Right lung (tissue), 5 donors: ENCODE data around the gene SH3PXD2B. TPM values are rescaled to one million over a fixed set of nuclear protein-coding genes. Genes with fewer than 3 reads are reported as not detected.
"Not testable (repeated sequence)": the region's sequence is repeated elsewhere in the genome, so short reads cannot be mapped to it uniquely, and the experiment has no call there.

ENCODE experiments used
- DNase-seq, 2 donors: peaks; one replicate each; pipeline ENCODE4 v3.0.0-alpha.2; 2013
- polyA plus RNA-seq, 5 donors: library from polyadenylated mRNA; unstranded; fragments of 120-200 nt; gene quantifications; one replicate each; pipeline versions ENCODE4 v1.2.1 to v1.2.3, GENCODE V29; 2013; ENCODE audit warnings: inconsistent platforms in 1 of 5, low replicate concordance in 1 of 5; ENCODE audit not compliant: insufficient read length in 5 of 5, insufficient read depth in 1 of 5

Gene SH3PXD2B
- polyA plus RNA-seq, 5 donors: 32.1 to 43.5 (median 37.5) TPM

DNA sequence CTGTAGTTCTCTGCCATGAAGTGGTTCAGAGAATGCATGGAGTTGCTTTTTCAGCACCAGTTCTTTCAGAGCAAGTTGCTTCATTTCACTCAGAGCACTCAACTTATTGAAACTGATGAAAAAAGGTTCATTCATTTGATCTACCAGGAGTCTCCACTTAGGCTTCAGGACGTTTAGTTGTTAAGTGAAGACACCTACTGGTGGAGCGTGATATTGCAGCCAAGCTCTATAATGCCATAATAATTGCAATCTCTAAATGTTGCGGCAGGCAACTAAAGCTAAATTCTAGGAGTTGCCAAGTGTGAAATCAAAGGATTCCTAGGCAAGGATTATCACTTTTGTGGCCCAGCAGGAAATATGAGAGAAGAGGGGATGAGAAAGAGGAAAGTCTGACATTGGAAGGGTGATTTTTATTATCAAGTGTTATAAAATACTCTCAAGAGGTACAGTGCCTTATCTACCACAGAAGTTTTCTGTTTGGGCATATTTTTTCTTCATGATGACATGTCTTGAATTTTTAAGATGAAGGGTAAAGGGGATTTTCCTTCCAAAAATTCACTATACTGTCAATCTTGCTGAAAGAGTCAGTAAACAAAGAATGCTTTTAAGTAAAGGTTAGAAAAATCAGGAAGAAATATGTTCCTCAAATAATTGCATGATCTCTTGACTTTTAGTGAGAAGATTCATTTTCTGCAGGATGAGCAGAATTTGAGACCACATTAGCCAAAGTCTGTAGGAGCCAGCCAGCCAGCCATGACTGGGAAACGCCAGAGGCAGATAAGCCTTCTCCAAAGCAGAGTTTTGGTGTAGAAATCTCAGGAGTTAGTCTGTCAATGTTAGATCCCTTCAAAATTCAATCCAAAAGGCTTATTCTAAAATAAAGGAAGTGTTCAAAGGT, 83.4 kb downstream of the SH3PXD2B start:
- no peak for DNase-seq

GRCh38 chr5:172370237-172370640, 84.1 kb downstream of the SH3PXD2B start:
- DNase-seq: no peak

DNA sequence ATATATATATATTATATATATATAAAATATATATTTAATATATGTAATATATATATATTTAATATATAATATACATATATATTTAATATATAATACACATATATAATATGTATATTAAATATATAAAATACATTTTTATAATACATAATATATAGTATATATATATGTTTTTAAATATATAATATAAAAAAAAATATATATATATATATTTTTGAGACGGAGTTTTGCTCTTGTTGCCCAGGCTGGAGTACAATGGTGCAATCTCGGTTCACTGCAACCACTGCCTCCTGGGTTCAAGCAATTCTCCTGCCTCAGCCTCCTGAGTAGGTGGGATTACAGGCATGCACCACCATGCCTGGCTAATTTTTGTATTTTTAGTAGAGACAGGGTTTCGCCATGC, 85.6 kb downstream of the SH3PXD2B start:
- not testable (repeated sequence) for DNase-seq

DNA sequence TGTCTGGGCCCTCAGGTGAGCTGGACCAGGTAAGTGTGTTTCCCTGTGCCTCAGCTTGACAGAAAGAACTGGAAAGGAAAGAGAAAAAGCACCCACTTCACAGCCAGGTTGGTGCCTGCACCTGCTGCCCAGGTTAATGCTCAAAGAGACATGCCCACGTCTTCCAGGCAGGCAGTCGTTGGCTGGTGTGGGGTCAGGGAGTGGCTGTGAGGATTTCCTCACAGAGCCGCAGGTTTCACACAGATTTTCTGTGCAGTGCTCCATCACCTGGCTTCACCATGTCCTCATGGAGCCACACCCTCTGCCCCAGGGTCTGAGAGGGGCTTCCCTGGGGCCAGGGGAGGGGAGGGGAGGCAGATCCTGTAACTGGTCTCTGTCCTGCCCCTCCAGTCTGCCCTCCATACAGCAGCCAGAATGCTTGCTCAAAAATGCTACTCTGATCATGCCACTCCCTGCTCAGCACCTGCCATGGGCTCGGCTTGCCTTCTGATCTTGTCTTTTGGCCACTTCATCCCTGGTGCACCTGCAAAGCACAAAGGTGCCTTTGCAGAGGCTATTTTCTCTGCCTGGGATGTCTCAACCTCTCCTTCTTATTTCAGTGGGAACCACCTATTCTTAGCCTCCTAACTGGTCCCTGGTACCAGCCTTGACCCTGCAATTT, 88.2 kb downstream of the SH3PXD2B start:
- no peak for DNase-seq

- no peak for DNase-seq
Observed at GRCh38 chr5:172364773-172365172, 89.6 kb downstream of the SH3PXD2B start.

GRCh38 chr5:172362755-172363154, 91.6 kb downstream of the SH3PXD2B start:
- no peak for DNase-seq

DNA sequence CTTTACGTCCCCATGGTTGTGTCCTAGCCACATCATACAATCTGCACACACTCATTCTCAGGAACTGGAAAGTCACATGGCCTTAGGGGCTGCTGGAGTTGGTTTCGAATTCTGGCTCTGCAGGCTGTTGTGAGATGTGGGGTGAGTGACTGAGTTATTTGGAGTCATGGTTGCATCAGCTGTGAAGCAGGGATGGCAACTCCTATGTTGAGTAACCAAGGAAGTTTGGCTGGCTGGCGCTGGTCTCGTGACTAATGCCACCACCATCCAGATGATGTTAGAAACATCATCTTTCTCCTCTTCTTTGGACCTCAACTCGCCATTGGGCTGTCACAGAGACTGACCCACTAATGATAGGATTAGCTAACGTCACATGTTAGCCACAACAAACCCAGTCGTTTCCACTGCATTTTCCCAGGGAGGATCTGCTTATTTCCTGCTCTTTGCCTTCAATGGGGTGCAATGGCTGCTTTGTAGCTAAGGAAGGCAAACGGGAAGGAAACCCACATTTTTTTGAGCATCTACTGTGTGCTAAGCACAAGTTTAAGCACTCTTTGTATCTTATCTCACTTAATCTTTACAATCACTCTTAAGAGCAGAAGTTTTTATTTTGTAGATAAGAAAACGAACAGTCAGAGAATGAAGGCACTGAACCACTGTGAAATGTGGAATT, 92.6 kb downstream of the SH3PXD2B start:
- DNase-seq: no peak

- DNase-seq: no peak
Observed at GRCh38 chr5:172358345-172358744, 96.0 kb downstream of the SH3PXD2B start.

GRCh38 chr5:172356527-172356926, 97.8 kb downstream of the SH3PXD2B start:
- DNase-seq: no peak

DNA sequence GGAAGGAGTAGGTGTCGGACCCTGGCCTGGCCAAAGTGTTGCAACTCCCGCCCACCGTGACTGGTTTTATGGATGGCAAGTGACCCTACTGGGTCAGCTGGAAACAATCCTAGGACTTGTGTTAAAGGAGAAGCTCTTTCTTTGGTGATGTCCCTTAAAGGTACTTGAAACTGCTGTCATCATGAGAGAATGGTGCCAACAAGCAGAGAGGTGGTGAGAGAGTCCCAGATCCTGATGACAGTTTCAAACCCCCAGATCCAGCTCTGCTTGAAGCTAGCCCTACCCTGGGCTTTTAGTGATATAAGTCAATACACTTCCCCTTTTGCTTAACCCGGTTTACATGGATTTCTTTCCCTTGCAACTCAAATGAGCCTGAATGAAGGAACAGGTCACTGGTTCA, 98.3 kb downstream of the SH3PXD2B start:
- DNase-seq: no peak

- no peak for DNase-seq
Observed at GRCh38 chr5:172353846-172354245, 100.5 kb downstream of the SH3PXD2B start.

DNA sequence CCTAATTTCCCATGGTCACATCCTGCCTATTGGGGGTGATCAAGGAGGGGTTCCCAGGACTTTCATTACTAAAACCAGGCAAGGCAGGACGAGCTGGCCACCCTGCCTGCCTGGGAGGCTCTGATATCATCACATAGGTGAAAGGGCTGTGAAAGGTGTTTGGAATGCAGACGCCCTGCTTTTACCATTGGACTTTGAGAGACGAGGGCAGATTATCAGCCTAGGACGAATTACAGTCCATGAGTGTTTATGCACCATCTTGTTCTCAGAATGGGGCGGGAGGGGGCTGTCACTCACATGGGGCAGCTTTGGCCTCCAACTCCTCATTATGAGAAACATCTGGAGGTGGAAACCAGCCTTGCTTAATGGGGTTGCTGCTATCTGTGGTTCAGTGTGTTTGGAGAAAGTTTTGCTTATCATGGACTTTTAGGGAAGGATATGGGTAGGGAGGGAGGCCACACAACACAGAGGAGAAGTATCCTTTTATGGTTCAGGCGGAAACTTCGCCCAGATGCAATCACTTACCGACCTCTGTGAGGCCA, 101.0 kb downstream of the SH3PXD2B start:
- no peak for DNase-seq

DNA sequence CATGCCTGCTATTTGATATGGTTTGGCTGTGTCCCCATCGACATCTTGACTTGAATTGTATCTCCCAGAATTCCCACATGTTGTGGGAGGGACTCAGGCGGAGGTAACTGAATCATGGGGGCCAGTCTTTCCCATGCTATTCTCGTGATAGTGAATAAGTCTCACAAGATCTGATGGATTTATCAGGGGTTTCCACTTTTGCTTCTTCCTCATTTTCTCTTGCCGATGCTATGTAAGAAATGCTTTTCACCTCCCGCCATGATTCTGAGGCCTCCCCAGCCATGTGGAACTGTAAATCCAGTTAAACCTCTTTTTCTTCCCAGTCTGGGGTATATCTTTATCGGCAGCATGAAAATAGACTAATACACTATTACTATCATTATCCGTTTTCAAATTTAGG, 101.8 kb downstream of the SH3PXD2B start:
- DNase-seq: not testable (repeated sequence)

- no peak for DNase-seq
Observed at GRCh38 chr5:172351240-172351778, 103.0 kb downstream of the SH3PXD2B start.

- DNase-seq: no peak
Observed at GRCh38 chr5:172350212-172351181, 103.8 kb downstream of the SH3PXD2B start.

DNA sequence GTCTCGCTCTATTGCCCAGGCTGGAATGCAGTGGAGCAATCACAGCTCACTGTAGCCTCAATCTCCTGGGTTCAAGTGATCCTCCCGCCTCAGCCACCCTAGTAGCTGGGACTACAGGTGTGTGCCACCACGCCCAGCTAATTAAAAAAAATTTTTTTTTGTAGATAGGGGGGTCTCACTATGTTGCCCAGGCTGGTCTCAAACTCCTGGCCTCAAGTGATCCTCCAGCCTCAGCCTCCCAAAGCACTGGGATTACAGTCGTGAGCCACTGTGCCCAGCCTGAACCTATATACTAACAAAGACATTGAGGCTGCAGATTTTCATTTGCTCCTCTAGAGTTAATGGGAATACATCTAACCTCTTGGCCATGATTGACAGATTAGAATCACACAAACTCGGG, 105.6 kb downstream of the SH3PXD2B start:
- DNase-seq: not testable (repeated sequence)

DNA sequence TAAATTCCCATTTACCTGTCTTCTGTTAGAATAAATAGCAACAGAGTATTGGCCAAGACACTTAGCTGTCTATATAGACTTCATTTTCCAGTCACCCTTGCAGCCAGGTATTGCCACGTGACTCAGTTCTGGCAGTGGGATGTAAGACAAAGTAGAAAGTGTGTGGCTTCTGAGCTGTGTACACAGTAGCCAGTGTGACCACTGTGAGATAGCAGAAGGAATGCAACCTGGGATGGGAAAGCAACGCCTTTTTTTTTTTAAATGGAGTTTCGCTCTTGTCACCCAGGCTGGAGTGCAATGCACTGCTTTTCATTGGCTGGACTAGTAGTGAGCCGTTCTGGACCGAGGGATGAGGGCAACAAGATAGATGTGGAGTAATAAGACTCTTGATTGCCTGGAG, 106.2 kb downstream of the SH3PXD2B start:
- no peak for DNase-seq

- DNase-seq: no peak
Observed at GRCh38 chr5:172347496-172348052, 106.8 kb downstream of the SH3PXD2B start.

DNA sequence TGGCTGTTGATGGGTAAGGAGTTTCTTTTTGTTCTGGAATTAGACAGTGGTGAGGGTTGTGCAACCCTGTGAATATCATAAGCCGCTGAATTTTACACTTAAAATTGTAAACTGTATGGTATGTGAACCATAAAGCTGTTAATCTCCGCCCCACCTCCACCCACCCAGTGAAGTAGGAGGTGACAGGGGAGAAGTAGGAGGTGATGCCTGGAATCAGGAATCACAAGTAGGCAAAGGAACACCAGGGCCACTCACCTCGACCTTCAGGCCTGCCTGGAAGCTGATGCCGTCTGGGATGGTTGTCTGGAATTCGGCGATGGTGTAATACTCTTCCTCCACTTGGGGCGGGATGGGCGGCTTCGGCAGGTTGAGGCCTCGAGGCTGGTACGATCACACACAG, 108.4 kb downstream of the SH3PXD2B start:
- no peak for DNase-seq

- no peak for DNase-seq
Observed at GRCh38 chr5:172344855-172345409, 109.4 kb downstream of the SH3PXD2B start.
